ENCODE data around the gene AURKAIP1.
"Not testable (repeated sequence)": the region's sequence is repeated elsewhere in the genome, so short reads cannot be mapped to it uniquely, and the experiment has no call there.

Gene AURKAIP1

DNA sequence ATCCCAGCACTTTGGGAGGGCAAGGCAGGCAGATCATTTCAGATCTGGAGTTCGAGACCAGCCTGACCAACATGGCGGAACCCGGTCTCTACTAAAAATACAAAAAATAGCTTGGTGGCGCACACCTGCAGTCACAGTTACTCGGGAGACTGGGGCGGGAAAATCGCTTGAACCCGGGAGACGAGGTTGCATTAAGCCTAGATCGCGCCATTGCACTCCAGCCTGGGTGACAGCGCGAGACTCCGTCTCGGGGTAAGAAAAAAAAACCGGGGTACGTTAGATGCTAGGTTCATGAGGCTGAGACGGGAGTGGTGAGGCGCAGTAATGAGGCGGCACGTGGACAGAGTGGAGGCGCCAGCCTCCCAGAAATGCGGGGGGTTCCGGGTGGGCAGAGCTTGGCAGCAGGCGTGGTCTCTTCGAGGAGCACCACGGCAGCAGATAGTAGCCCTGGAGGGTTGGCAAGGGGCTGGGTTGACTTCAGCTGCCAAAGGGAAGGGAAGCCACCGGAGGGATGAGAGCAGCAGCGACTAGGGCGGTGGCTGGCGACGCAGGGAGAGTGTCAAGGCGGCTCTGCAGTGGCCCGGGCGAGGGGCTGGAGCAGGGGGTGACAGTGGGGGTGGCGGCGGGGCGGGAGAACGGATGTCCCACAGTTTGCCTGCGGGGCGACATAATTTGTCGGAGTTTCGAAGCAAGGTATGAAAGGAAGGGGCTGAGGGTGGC is 31.3 kb upstream of the AURKAIP1 start:
- DNase-seq, result no peak

DNA sequence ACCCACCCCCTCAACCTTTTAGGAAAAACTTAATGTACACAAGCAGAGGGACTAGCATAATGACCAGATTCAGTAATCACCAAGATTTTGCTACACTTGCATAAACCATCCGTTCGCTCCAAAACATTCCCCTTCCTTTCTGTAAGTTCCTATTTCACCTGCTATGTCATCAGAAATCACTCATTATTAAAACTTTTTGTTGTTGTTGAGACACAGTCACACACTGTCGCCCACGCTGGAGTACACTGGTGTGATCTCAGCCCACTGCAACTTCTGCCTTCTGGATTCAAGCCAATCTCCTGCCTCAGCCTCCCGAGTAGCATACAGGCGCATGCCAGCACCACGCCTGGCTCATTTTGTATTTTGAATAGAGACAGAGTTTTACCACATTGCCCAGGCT is 28.6 kb upstream of the AURKAIP1 start:
- DNase-seq, result no peak

DNA sequence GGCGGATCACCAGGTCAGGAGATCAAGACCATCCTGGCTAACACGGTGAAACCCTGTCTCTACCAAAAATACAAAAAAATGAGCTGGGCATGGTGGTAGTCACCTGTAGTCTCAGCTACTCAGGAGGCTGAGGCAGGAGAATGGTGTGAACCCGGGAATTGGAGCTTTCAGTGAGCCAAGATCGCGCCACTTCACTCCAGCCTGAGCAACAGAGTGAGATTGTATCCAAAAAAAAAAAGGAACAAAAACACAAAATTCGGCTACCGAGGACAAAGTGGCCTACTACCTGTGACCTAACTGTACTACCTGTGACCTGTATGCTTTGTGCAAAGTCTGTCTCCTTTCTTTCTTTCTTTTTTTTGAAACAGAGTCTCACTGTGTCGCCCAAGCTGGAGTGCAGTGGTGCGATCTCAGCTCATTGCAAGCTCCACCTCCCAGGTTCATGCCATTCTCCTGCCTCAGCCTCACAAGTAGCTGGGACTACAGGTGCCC is 27.9 kb upstream of the AURKAIP1 start:
- not testable (repeated sequence) for DNase-seq

DNA sequence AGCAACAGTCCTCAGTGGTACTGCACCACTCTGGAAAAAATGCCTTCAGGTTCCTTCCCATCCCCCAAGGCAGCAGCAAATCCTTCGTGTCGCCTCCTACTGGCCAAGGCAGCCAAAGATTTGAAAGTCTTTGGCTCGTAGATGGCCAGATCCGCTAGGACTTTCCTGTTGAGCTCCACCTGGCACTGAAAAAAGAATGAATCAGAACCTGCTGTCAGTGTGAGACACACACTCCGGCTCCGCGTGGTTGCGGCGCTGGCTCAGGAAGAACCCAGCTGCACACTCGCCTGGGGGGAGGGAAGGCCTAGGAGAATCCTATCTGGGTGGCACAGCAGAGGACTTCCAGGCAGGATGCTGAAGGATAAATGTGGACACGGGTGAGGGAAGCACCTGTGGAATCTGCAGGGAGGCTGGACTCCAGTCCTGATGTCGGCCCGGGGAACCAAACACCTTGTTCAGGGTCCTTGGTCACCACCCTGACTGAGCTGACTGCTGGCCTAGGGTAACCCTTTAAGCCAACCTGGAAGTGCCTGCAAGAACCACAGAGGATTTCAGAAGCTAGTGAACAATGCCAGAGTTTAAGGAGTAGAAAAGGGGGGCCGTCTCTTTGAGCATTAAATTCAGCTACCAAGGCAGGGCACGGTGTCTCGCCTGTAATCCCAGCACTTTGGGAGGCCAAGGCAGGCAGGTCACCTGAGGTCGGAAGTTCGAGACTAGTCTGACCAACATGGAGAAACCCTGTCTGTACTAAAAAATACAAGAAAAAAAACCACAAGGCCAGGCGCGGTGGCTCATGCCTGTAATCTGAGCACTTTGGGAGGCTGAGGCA is 27.3 kb upstream of the AURKAIP1 start:
- no peak for DNase-seq

DNA sequence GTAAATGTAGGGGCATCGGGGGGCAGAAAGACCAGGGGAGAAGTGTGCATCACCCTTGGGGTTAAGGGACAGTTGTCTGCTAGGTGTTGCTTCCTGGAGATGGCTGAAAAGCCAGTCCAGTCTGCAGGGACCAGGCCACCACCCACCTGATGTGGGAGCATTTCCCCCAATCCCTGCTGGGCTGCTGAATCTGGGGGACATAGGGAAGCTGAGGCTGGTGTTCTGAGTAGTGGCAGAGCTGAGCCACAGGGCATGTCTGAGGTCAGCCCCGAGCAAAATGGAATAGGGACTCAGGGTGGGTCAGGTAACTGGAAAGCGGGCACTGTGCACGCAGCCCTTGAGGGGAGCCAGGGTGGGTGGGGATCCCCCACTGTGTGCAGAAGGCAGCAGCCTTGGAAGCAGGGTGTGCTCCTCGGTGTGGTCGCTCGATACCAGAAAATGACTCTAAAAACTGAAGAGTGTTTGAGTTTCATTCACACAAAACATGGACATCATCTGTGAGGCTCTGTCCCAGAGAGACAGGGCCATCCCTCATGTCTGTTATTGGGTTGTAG is 26.5 kb upstream of the AURKAIP1 start:
- DNase-seq, result no peak

DNA sequence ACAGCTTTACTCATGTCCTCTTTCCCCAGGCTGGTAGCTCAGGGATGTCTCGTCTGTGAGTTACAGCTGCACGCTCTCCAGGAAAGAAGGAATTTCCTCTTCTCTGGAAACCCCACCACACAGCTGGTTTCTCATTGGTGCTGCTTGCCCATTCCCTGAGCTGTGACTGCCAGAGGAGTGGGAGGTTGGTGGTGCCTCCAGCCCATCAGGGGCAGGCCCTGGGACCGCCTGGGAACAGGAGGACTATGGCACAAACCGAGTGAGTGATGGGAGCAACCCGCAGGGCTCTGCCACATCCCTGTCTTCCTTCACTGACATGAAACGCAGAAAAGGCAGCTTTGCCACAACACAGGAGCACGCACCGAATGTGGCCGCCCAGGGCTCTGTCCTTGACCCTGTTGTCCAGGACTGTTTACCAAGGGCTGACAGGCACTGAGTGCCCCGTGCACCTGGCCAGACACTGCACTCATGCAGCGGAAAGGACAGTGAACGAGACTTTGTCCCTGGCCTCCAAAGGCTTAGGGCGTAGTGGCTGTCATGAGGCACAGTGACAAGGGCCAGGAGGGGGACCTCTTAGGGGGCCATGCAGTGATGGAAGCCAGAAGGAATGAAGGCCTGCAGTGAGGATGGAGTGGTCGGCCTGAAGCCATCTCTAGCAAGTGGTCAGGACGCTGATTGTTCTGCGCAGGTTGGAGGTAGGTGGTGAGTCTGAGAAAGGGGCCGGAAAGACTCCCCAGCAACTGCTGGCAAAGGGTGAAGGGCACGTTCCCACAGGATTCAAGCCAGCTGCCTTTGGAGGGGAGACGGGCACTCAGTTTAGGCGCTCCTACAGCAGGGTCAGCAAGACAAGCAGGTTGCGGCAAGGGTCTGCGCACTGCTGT is 25.8 kb upstream of the AURKAIP1 start:
- no peak for DNase-seq

DNA sequence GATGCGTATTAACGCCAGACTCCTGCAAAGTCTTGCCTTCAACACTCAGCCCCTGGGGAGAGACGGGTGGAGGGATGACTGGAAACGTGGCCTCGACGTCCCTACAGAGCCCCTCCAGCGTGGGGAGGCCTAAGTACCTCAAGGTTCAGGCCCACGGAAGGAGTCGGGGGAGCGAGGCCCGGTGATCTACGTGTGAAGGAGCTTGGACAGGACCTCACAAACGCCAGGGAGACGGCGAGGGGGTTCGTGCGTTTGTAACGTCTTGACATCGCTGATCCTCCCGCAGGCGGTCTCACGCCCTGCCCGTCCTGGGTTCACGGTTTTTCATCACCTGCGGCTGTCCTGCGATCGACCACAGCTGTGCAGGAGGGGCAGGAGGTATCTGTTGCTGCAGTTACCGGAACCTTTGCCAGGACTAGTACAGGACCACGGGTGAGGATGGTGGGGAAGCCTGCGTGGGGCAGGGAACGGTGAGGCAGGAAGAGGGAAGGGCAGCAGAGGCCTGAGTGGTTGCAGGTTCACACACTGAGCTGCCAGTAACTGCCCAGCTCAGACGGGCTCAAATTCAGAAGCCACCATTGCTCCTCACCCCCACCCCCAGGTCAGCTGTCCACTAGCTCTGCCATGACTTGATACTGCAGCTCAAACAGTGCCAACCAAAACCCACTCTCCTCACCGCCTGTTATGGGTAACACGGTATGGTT is 25.0 kb upstream of the AURKAIP1 start:
- DNase-seq, result no peak

DNA sequence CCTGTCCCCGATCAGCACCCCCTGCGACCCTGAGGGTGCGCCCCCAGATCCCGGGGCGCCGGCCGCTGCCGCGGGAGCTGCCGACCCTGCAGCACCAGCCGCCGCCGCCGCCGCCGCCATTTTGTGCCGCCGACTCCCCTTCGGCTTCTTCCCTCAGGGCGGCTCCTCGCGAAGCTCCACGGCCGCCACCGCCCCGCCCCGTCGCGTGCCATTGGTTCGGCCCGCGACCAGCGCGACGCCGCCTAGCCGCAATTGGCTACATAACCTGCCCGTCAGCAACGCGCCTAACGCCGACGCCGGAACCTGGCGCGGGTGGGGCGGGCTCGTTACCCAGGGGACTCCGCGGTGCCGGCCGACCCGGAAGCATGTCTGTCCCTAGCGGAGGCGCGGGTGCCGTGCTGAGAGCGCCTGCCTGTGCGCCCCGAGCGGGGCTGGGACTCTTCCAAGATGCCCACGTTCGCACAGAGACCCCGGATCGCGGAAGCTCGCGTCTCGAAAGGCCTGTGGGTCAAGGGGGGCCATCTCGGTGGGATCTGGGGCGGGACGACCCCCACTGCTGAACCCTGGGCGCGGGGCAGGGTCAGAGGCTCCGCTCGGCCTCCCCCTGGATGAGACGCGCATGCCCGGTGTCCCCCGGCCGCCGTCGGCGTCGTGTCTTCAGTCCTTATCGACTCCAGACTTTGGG is 24.3 kb upstream of the AURKAIP1 start, which contains the start of gene CCNL2:
Gene CCNL2, minus strand, starts transcription at position 149 of the 685 bp plus-strand sequence. Its CDS starts 29 bp downstream, at position 120.
- peak; percentile 86 for DNase-seq

DNA sequence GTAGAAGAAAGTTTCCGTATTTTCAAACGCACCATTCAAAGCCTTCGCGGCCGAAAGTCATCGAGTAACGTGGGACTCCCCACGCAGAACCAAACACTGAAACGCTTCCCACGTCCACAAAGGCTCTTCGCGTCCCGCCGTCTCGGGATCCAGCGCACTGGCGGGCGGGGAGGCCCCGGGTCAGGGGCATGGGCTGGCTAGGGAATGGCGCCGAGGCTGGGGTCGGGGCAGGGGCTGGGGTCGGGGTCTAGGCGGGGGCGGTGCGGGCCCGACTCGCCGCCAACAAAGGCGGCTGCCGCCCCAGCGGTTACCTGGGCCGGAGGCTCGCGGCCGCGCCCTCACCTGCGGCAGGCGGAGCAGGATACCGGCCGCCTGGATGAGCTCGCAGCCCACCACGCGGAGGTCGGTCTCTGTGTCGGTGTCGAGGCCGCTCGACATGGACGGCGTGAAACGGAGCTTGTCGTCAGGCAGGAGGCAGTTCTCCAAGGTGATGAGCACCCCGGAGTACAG is 23.7 kb upstream of the AURKAIP1 start:
- no peak for DNase-seq

DNA sequence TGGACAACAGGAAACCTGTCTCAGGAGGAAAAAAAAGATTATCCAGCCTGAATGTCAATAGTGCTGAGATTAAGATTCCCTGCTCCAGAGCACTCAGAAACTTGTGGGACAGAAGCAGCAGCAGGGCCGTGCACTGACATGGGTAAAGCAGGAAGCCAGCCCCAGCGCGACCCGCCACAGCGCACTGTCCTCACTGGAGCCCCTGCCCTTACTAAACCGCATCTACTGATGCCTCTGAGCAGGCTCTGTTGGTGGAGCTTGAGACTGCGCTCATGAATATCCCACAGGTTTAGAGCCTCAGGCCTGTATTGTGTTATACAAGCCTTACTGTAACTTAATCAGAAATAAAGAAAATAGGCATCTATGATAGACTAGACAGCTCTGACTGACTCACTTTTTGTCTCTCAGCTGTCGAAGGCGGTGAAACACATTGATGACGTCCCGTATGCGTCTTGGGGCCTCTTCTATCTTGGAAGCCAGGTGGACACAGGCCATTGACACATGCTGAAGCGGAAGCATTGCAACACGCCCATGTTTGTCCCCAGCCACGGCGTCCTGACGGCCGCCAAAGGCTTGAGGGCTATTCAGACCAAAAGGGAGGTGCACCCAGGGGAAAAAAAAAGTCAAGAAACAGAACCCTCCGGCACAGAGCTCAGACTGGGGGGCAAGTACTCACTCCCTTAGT is 23.0 kb upstream of the AURKAIP1 start:
- no peak for DNase-seq

DNA sequence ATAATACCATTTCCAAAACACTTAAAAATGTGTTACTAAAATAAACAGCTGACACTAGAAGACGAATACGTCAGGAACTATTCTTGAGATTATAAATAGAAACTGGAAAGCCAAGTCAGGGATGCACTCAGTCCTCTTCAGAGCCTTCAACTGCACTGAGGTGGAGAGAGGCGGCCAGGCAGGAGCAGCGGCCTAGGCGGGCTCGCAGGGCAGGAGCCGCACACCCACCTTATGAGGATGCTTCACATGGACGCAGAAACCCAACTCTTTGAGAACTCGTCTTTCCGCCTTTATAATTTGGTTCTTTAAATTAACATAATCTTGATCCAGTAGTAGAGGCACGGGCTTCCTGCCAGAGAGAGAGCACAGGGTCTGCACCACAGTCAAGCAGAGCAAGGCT is 20.2 kb upstream of the AURKAIP1 start:
- no peak for DNase-seq

DNA sequence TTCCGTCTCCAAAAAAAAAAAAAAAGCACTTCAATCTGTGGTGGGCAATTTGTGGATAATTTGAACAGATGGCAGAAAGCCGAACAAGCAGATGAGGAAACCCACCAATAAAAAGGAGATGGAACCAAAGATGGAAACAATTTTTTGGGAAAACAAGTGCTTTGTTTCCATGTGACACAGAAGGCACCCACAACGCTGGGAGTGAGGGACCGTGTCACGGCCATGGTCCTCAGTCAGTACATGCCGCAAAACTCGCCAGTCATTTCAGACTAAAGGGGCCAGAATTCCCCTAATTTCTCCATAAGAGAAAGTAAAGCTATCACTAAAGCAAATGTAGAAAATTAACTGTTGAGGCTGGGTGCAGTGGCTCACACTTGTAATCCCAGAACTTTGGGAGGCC is 19.1 kb upstream of the AURKAIP1 start:
- DNase-seq, result no peak

DNA sequence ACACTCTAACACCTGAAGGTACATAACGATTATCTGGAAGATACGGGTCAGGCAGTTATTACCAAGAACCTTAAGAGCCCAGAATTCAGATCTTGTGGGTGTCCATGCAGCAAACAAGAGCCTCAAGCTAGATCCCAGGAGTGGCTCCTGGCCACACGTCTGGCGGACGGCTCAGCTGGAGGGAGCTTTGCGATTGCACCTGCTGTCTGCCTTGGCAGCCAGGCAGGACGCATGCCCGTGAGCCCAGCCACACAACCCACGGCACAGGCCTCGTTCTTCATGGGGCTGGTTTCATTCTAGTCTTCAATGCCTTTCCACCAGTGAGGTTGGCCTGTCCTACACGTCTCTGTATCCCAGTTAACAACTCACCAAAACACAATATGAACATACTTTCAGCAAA is 18.4 kb upstream of the AURKAIP1 start:
- DNase-seq, result no peak

DNA sequence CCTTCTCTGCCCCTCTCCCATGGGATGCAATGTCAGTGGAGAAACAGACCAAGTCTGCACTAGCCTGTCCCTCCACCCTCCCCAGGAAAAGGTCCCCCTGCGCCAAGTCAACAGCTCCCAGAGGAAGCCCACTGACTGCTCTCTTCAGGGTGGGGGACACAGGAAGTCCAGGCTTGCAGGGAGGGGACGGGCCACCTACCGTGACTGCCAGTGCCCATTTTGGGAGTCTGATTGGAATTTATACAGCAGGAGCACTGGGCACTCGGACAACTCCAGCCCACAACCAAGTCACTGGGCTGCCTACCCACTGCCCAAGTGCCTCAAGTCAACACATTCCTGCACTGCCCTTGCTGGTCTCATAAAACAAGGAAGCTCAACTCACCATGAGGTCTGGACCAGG is 18.0 kb upstream of the AURKAIP1 start:
- DNase-seq, result no peak

DNA sequence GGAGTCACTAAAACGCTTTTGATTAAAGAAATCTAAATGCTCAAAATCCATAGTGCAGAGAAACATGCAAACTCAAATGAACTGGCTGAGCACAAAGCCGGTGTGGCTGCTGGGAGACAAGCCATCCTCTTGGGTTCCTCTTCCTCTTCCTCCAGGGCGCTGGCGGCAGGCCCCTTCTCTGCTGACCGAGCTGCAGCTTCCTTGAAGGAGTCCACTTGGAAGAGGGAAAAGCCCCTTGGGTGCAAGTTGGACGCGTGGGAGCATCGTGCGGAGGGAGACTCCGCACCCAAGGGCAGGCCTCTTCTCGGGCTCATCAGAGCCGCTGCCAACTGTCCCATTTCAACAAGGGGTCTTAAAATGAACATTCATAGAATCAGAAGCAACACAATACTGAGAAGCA is 16.2 kb upstream of the AURKAIP1 start:
- DNase-seq, result no peak

DNA sequence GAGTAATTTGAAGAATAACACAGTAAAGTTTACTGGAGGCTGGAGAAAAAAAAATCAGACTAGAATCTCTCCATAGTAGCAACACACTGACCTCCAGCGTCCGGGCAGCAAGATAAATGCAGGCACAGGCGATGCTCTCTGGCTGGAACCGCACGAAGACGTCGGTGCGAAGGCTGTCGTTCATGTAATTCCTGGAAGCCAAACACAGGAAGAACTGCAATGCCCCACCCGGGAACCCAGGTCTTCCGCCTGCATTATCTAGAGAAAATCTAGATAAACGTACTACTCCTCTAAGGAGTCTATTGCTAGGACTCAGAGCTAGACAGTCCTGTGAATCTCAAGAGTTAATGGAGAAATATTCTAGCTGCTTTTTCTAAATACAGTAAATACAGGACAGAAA is 15.7 kb upstream of the AURKAIP1 start:
- no peak for DNase-seq

DNA sequence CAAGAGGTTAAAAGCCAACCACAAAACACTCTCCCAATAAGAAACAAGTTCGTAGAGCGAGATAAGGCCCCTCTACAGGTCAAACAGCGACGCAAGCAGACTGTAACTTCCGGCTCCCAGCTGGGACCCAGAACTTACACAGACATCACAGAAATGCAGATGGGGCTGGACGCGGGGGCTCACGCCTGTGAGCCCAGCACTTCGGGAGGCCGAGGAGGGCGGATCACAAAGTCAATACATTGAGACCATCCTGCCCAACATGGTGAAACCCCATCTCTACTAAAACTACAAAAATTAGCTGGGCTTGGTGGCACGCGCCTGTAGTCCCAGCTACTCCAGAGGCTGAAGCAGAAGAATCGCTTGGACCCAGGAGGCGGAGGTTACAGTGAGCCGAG is 13.1 kb upstream of the AURKAIP1 start:
- no peak for DNase-seq

DNA sequence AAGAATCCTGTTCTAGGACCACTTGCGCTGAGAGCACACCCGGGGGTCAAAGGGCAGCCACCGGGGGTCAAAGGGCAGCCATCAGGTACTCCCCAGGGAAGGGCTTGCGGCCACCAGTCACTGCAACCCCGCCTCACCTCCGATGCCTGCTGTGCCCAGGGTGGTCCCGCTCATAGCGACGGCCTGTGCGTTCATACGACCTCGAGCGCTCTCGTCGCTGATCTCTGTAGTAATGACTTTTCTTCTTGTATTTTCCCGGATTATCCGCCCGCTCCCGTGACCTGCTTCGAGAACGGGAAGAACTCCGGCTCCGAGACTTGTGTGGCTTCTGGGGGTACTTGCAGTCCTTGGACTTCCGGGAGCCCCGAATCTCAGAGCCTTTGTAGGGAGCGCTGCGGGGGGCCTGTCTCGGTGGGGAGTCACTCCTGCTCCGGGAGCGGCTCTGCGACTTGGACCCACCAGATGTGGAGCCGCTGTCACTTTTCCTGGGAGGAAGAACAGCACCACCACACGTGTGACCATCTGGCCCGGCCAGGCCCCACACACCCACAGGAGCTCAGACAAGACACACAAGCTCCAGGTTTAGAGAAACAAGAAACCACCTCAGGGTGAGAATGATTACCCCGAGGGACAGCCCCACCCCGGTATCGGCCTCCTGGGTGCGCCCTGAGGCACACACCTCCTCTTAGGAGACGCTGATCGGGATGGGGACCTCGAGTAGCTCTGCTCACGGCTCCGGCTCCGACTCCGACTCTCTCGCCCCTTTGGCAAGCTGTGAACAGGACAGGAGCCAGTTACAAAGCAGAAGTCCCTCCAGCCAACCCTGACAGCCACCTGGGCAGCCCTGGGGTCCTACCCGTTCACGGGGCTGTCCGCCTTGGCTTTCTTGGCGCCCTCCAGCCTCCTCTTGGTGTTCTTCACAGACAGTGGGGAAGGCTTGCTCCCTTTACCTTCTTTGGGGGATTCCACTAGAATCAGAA is 12.4 kb upstream of the AURKAIP1 start:
- DNase-seq, result no peak

DNA sequence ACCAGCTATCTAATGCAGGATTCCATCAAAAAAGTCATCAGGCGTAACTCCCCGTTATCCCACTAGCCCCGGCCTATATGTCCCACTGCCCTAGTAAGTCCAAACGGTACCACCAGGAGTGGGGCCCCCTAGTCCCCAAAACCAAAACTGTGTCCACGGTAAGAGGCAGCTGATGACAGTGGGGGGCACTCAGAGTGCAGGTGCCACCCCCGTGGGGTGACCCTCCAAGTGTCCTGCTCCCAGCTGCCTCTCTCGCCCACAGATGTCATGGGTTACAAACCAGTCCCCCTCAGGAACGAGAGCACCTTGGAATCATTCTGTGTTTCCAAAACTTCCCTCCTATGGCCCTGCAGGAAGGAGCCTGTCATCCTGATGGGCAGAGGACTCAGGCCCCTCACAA is 10.9 kb upstream of the AURKAIP1 start:
- DNase-seq, result no peak
